HAP-1 (cell line): Measurements from ENCODE around the gene TMEM139.

Experiments used
- DNase-seq, 2 experiments: peaks; one replicate each; pipeline ENCODE4 v3.0.0-alpha.2; 2016 to 2020; ENCODE audit warnings: low spot score in 2 of 2
- H3K27me3 ChIP-seq: fragments of 250-450 bp; sonication (Bioruptor Pico); 2 replicates; pipeline ENCODE4 v1.5.1; 2020; ENCODE audit warnings: low read depth, mild to moderate bottlenecking, moderate library complexity
- H3K36me3 ChIP-seq: fragments of 250-450 bp; sonication (Bioruptor Pico); replicated peaks from 2 replicates; pipeline ENCODE4 v1.5.1; 2020; ENCODE audit warnings: mild to moderate bottlenecking
- H3K4me1 ChIP-seq: fragments of 250-450 bp; sonication (Bioruptor Pico); 2 replicates; pipeline ENCODE4 v1.5.1; 2020; ENCODE audit warnings: mild to moderate bottlenecking
- H3K4me3 ChIP-seq: fragments of 250-450 bp; sonication (Bioruptor Pico); 2 replicates; pipeline ENCODE4 v1.5.1; 2020; ENCODE audit warnings: mild to moderate bottlenecking, moderate library complexity
- H3K9me3 ChIP-seq: fragments of 250-450 bp; sonication (Bioruptor Pico); 2 replicates; pipeline ENCODE4 v1.5.1; 2020; ENCODE audit warnings: mild to moderate bottlenecking, moderate library complexity
- in situ Hi-C: fragments of 300-500 bp; cut with MboI; formaldehyde crosslinking; loops from 3 replicates; pipeline ENCODE4 v1.14.3; 2020; ENCODE audit warnings: low sequenced_read_pairs, inconsistent platforms, mixed read lengths

Gene TMEM139

GRCh38 chr7:143265017-143265693 is 19.6 kb upstream of the TMEM139 start:
- Histone ChIP-seq H3K9me3 (no peaks in the 10 kb centered on the region; the same call in 1 of the 2 replicates), H3K4me3 (no peak overlapping the region), H3K4me1 (0 out of 2 replicates have a peak, but pooled peaks cover 4% of the 10 kb centered on the region), H3K27me3 (no peaks in the 10 kb centered on the region), H3K36me3 (peaks cover 14% of the 10 kb centered on the region)
- no peak for DNase-seq
- in situ Hi-C loops: no loop called here

GRCh38 chr7:143269251-143269650 is 15.5 kb upstream of the TMEM139 start:
- H3K4me3 ChIP-seq: no peak overlapping the region
- H3K36me3 ChIP-seq: peaks cover 14% of the 10 kb centered on the region
- H3K27me3 ChIP-seq: no peaks in the 10 kb centered on the region
- H3K9me3 ChIP-seq: no peaks in the 10 kb centered on the region
- 0 out of 2 replicates have a peak, but pooled peaks cover under 1% of the 10 kb centered on the region for H3K4me1 ChIP-seq
- in situ Hi-C loops: no loop called here
- DNase-seq: no peak

GRCh38 chr7:143271240-143271639 is 13.5 kb upstream of the TMEM139 start:
- Histone ChIP-seq H3K4me3 (no peak overlapping the region), H3K4me1 (no peaks in the 10 kb centered on the region), H3K27me3 (no peaks in the 10 kb centered on the region), H3K9me3 (no peaks in the 10 kb centered on the region), H3K36me3 (peaks cover 11% of the 10 kb centered on the region)
- DNase-seq: no peak
- in situ Hi-C loops: no loop called here

- Histone ChIP-seq H3K36me3 (peaks cover 1% of the 10 kb centered on the region), H3K4me3 (no peak overlapping the region), H3K27me3 (no peaks in the 10 kb centered on the region), H3K4me1 (no peaks in the 10 kb centered on the region), H3K9me3 (no peaks in the 10 kb centered on the region)
- DNase-seq: no peak
- in situ Hi-C loops: no loop called here
These were observed 11.9 kb upstream of the TMEM139 start for GRCh38 chr7:143272871-143273270.

- Histone ChIP-seq H3K4me1 (peaks cover 28% of the 10 kb centered on the region), H3K9me3 (no peaks in the 10 kb centered on the region), H3K4me3 (no peak overlapping the region), H3K36me3 (no peaks in the 10 kb centered on the region), H3K27me3 (no peaks in the 10 kb centered on the region)
- DNase-seq: peak; percentile 43 to 88
- in situ Hi-C loops: no loop called here
These were observed 5.3 kb upstream of the TMEM139 start for GRCh38 chr7:143279186-143280098.

- Histone ChIP-seq H3K36me3 (no peaks in the 10 kb centered on the region), H3K4me3 (no peak overlapping the region), H3K27me3 (no peaks in the 10 kb centered on the region), H3K9me3 (no peaks in the 10 kb centered on the region), H3K4me1 (peaks cover 28% of the 10 kb centered on the region)
- in situ Hi-C loops: no loop called here
- DNase-seq: no peak
These were observed 4.6 kb upstream of the TMEM139 start for GRCh38 chr7:143280160-143280559.

GRCh38 chr7:143280566-143280965 is 4.2 kb upstream of the TMEM139 start:
- Histone ChIP-seq H3K4me1 (peaks cover 28% of the 10 kb centered on the region), H3K9me3 (no peaks in the 10 kb centered on the region), H3K36me3 (no peaks in the 10 kb centered on the region), H3K27me3 (no peaks in the 10 kb centered on the region), H3K4me3 (no peak overlapping the region)
- DNase-seq: no peak
- in situ Hi-C loops: no loop called here

GRCh38 chr7:143281529-143281928 is 3.2 kb upstream of the TMEM139 start:
- in situ Hi-C loops: no loop called here
- Histone ChIP-seq H3K4me3 (no peak overlapping the region), H3K27me3 (no peaks in the 10 kb centered on the region), H3K36me3 (no peaks in the 10 kb centered on the region), H3K9me3 (no peaks in the 10 kb centered on the region), H3K4me1 (peaks cover 28% of the 10 kb centered on the region)
- no peak for DNase-seq

- H3K4me3 ChIP-seq: no peak overlapping the region
- no peaks in the 10 kb centered on the region; the same call in 1 of the 2 replicates for H3K9me3 ChIP-seq
- H3K36me3 ChIP-seq: no peaks in the 10 kb centered on the region
- H3K27me3 ChIP-seq: no peaks in the 10 kb centered on the region
- no peak for DNase-seq
- peaks cover 28% of the 10 kb centered on the region for H3K4me1 ChIP-seq
- in situ Hi-C loops: no loop called here
These were observed 2.6 kb upstream of the TMEM139 start for GRCh38 chr7:143282124-143282523.

GRCh38 chr7:143283381-143283780 is 1.4 kb upstream of the TMEM139 start:
- peaks cover 6% of the 10 kb centered on the region; the same call in 1 of the 2 replicates for H3K9me3 ChIP-seq
- peak; percentile 18 for DNase-seq
- H3K36me3 ChIP-seq: no peaks in the 10 kb centered on the region; the same call in 1 of the 2 replicates
- no peaks in the 10 kb centered on the region for H3K27me3 ChIP-seq
- in situ Hi-C loops: no loop called here
- H3K4me3 ChIP-seq: no peak overlapping the region
- H3K4me1 ChIP-seq: peaks cover 31% of the 10 kb centered on the region

- Histone ChIP-seq H3K4me3 (no peak overlapping the region), H3K27me3 (no peaks in the 10 kb centered on the region), H3K4me1 (peaks cover 25% of the 10 kb centered on the region), H3K9me3 (peaks cover 6% of the 10 kb centered on the region; the same call in 1 of the 2 replicates), H3K36me3 (no peaks in the 10 kb centered on the region; the same call in 1 of the 2 replicates)
- in situ Hi-C loops: no loop called here
- DNase-seq: no peak
These were observed 666 bp downstream of the TMEM139 start for GRCh38 chr7:143285470-143285778.

- H3K4me1 ChIP-seq: peaks cover 30% of the 10 kb centered on the region
- DNase-seq: no peak
- no peak overlapping the region for H3K4me3 ChIP-seq
- no peaks in the 10 kb centered on the region for H3K27me3 ChIP-seq
- H3K36me3 ChIP-seq: no peaks in the 10 kb centered on the region; the same call in none of the 2 replicates
- H3K9me3 ChIP-seq: peaks cover 6% of the 10 kb centered on the region; the same call in 1 of the 2 replicates
- in situ Hi-C loops: no loop called here
These were observed 1.2 kb downstream of the TMEM139 start for GRCh38 chr7:143285806-143286521.

- in situ Hi-C loops: no loop called here
- Histone ChIP-seq H3K36me3 (no peaks in the 10 kb centered on the region; the same call in none of the 2 replicates), H3K9me3 (peaks cover 6% of the 10 kb centered on the region; the same call in 1 of the 2 replicates), H3K27me3 (no peaks in the 10 kb centered on the region), H3K4me3 (no peak overlapping the region), H3K4me1 (peaks cover 30% of the 10 kb centered on the region)
- DNase-seq: no peak
These were observed 1.7 kb downstream of the TMEM139 start for GRCh38 chr7:143286522-143286890.
